ACHN (cell line): ENCODE results near the gene TTLL5.

Experiments
- DNase-seq: peaks from one replicate; pipeline ENCODE4 v3.0.0-alpha.2; 2015
- in situ Hi-C: cut with HindIII; loops from 2 replicates; pipeline ENCODE4 v1.10.0; 2017; ENCODE audit warnings: low sequenced_read_pairs, low pct_ligation_motif_present, low pct_unique_long_range_greater_than_20kb

Gene TTLL5

GRCh38 chr14:75865531-75865930 lies 204.5 kb downstream of the TTLL5 start:
- DNase-seq: no peak
- in situ Hi-C loops: no loop called here

GRCh38 chr14:75866970-75867369 lies 205.9 kb downstream of the TTLL5 start:
- DNase-seq: no peak
- in situ Hi-C loops: no loop called here

GRCh38 chr14:75871181-75871880 lies 210.3 kb downstream of the TTLL5 start:
- DNase-seq: no peak
- in situ Hi-C loops: no loop called here

- in situ Hi-C loops: no loop called here
- no peak for DNase-seq
These were observed 214.9 kb downstream of the TTLL5 start for GRCh38 chr14:75875958-75876357.

GRCh38 chr14:75876530-75876929 lies 215.5 kb downstream of the TTLL5 start:
- no peak for DNase-seq
- in situ Hi-C loops: no loop called here

GRCh38 chr14:75877292-75877691 lies 216.2 kb downstream of the TTLL5 start:
- in situ Hi-C loops: no loop called here
- DNase-seq: no peak

- in situ Hi-C loops: no loop called here
- no peak for DNase-seq
These were observed 216.8 kb downstream of the TTLL5 start for GRCh38 chr14:75877884-75878283.

- in situ Hi-C loops: no loop called here
- DNase-seq: no peak
These were observed 218.0 kb downstream of the TTLL5 start for GRCh38 chr14:75879031-75879430.

- no peak for DNase-seq
- in situ Hi-C loops: no loop called here
These were observed 219.5 kb downstream of the TTLL5 start for GRCh38 chr14:75880512-75880911.

- no peak for DNase-seq
- in situ Hi-C loops: no loop called here
These were observed 220.9 kb downstream of the TTLL5 start for GRCh38 chr14:75881994-75882393.

GRCh38 chr14:75884198-75884611 lies 223.2 kb downstream of the TTLL5 start:
- DNase-seq: peak; percentile 3
- in situ Hi-C loops: no loop called here

- in situ Hi-C loops: no loop called here
- DNase-seq: peak; percentile 15
These were observed 224.8 kb downstream of the TTLL5 start for GRCh38 chr14:75885829-75886228.

- in situ Hi-C loops: no loop called here
These were observed 225.7 kb downstream of the TTLL5 start for GRCh38 chr14:75886636-75887348.

GRCh38 chr14:75888945-75889344 lies 227.9 kb downstream of the TTLL5 start:
- no peak for DNase-seq
- in situ Hi-C loops: no loop called here

More at GRCh38 chr14:75886636-75887348, 225.7 kb downstream of the TTLL5 start:
- DNase-seq: no peak

GRCh38 chr14:75896341-75896740 lies 235.3 kb downstream of the TTLL5 start:
- DNase-seq: peak; percentile 7
- in situ Hi-C loops: no loop called here

GRCh38 chr14:75904311-75904710 lies 243.3 kb downstream of the TTLL5 start:
- DNase-seq: no peak
- in situ Hi-C loops: no loop called here

GRCh38 chr14:75905147-75905904 lies 244.3 kb downstream of the TTLL5 start:
- DNase-seq: no peak
- in situ Hi-C loops: no loop called here

GRCh38 chr14:75906228-75906627 lies 245.2 kb downstream of the TTLL5 start:
- in situ Hi-C loops: no loop called here
- DNase-seq: no peak

GRCh38 chr14:75906680-75907280 lies 245.7 kb downstream of the TTLL5 start:
- in situ Hi-C loops: no loop called here
- peak; percentile 53 for DNase-seq
